ENCODE data around the gene C19orf67.

- TF ChIP-seq CTCF (tag by site-specific recombination; IDR thresholded peaks at IDR 0.05) (peak; percentile 54; the same call in 1 of the 2 replicates), MYNN (tag by site-specific recombination; IDR thresholded peaks at IDR 0.05; ENCODE audit: borderline replicate concordance) (no peak), ZNF549 (tag by site-specific recombination; IDR thresholded peaks at IDR 0.05) (no peak), ZNF239 (tag by site-specific recombination; IDR thresholded peaks at IDR 0.05) (no peak), ZNF140 (tag by site-specific recombination; IDR thresholded peaks at IDR 0.05) (no peak), ZNF202 (tag by site-specific recombination; IDR thresholded peaks at IDR 0.05; ENCODE audit: borderline replicate concordance) (no peak), ZNF530 (tag by site-specific recombination; IDR thresholded peaks at IDR 0.05; ENCODE audit: low read depth) (no peak), TCF7L2 (IDR thresholded peaks at IDR 0.05; ENCODE audit: borderline replicate concordance, low read depth, low read length) (no peak), ZNF274 (IDR thresholded peaks at IDR 0.05; ENCODE audit: low read length) (no peak), ZNF274 (tag by site-specific recombination; IDR thresholded peaks at IDR 0.05; ENCODE audit: borderline replicate concordance) (no peak), BCL11A (tag by site-specific recombination; IDR thresholded peaks at IDR 0.05; ENCODE audit: low read depth) (no peak)
- TF ChIP-seq, protein P1, sequence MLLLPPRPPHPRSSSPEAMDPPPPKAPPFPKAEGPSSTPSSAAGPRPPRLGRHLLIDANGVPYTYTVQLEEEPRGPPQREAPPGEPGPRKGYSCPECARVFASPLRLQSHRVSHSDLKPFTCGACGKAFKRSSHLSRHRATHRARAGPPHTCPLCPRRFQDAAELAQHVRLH (tag by site-specific recombination; IDR thresholded peaks at IDR 0.05): no peak
These were observed 28.7 kb downstream of the C19orf67 start for GRCh38 chr19:14056741-14057356.
